HG02610 (cell line): ENCODE data around the gene GABRG3.

Experiments
- ATAC-seq: cut with Tn5 transposase; IDR thresholded peaks from one replicate; pipeline ENCODE4 v1.9.1; 2021; ENCODE audit warnings: mild to moderate bottlenecking, moderate library complexity; ENCODE audit not compliant: unreplicated experiment

The GABRG3 gene

DNA sequence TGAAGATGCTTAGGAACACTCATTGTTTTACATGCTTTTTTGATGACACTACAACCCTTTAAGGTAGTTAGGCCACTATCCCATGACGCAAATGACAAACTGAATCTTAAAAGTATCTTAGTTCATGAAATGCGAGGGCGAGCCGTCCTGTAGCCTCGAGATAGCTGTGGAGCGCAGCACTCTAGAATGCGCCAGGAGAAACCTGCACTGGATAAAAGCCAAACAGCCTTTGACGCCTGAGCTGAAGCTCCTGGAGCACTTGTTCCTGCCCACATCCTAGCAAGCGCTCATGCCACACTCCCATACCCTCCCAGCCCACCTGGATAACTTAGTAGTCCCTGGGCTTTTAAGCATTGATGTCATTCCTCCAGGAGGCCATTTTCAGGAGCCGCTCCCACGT lies 516.9 kb downstream of the GABRG3 start:
- ATAC-seq = no peak

DNA sequence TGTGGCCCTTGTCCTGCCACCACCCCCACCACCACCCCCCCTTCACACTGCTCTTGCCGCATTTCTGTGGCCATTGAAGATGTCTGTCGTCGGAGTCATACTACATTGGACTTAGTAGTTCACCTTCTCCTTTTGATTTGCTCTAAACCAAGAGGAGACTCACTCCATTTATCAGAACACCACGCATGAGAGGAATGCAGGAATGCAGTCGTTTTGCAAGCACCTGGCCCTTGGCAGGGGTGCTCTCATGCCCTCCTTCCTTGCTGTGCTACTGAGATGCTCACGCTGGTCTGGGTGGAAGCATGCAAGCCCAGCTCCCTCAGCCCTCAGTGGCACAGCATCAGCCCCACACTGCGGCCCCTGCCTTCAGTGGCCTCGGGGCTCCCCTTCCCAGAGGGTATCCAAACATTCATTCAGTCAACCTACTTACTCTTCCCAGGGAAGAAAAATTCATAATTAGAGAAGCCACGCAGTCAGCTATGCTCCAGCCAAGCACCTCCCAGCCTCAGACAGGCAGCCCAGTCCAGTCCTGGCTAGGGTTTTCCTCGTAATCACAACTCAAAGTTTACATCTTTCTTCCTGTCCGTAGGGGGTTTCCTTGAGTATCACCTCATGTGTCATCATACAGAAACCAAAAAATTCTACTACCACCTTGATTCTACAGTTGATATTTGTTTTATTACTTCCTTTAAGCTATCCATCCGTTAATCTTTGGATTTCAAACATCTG lies 520.0 kb downstream of the GABRG3 start:
- ATAC-seq = no peak

DNA sequence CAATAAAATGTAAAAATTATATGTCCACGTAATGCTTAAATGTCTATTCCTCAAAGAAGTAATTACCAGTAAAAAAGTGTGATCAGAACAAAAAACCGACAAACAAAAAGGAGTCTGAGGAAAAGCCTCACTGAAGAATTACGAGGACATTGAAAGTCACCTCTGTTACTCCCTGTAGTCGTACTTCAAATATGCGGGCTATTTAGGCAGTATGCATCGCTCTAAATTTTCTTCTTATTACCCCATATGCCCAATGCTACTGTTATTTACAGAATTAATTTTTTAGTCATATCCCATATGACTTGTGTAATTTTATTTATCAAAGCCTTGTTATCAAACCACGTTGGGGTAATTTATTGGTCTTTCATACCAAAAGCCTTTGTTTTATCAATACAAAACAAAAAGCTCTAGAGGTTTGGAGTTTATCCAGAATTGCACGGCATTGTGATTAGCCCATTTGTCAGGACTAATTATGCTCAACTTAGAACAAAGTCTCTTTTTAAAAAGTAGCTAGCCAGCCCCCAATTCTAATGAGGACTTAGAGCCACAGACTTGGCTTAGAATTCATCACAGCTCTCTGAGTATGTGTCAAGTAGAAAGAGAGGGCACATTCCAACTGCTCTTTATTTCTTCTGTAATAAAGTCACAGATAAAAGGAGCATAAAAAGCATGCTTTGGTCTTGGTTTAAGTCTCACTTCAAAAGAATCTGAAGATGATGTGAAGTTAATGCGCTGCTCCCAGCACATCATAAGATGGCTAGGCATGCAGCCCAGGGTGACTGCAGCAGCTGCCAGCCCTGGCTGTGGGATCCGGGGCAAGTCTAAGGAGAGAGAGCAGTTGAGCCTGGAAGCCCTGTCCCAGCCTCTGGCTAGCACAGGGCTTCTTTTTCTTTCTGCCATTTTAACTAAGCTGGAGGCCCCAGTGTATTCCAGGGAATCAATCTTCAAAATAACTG lies 521.0 kb downstream of the GABRG3 start:
- ATAC-seq = no peak

DNA sequence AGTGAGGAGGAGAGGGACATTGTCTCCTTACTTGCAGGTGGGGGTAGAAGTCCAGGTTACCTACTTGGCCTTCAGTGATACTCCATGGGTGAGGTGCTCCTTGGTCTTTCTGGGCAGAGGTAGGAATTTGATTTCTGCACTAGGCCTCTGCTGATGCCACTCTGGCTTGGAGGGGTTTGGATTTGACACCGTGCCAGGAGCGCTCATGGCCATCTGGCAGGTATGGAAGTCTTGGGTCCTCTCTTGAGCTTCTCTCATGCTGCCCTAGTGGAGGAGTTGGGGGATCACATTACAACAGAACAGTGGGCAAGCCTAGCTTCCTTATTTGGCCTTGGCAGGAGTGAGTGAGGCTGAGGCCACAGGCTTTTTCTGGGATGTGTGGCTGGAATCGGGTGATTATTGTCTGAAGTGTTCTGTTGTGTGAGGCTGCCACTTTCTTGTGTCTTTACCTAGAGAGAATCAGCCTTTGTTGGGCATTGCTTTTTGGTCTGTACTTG lies 525.0 kb downstream of the GABRG3 start:
- ATAC-seq = no peak

DNA sequence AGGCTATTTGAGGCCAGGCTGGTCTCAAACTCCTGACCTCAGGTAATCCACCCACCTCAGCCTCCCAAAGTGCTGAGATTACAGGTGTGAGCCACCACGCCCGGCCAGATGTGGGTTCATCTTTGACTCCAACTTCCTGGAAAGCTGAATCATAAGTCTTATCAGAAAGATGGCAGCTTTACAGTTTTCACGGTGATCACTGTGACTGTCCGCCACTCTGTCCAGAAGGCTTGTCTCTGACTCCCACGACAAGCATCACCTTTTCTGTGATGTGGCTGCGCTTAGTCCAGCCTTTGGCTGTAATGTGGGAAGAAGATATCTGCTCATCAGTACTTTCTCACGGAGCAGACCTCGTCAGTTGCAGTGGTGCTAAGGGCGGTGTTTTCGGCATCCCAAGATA lies 527.7 kb downstream of the GABRG3 start:
- ATAC-seq = no peak

DNA sequence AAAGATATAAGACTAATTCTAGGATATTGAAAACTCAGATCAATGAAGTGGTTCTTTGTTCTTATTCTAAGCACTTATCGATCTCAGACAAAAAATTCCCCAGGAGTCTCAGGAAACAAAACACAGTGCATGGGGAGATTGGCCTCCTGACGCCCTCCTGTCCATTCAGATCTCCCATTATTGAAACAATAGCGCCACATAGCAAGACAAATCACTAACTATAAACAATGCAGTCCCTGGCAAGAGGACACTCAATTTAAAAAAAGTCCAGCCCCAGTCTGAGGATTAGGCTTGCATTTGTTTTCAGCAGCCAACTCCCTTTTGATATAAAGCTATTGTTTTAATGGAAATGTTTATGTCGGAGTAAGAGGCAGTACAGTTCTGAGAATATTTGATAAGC lies 528.2 kb downstream of the GABRG3 start:
- ATAC-seq = no peak

DNA sequence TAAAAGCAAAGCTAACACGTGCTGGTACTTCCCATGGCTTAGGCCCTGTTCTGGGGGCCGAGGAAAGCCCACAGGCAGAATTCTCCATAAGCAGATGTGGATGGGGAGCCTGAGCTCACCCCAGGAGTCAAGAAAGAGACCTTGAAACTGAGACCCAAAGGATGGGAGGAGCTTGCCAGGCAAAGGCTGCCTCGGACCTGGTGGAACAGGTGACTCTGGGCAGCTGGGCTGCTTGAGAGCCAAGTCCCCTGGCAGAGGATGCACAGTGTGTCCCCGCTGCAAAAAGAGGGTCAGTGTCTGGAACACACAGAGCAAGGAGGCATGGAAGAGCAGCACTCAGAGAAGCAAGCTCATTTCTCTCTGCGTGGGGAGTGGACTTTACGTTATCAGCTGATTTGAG lies 528.7 kb downstream of the GABRG3 start:
- no peak for ATAC-seq

DNA sequence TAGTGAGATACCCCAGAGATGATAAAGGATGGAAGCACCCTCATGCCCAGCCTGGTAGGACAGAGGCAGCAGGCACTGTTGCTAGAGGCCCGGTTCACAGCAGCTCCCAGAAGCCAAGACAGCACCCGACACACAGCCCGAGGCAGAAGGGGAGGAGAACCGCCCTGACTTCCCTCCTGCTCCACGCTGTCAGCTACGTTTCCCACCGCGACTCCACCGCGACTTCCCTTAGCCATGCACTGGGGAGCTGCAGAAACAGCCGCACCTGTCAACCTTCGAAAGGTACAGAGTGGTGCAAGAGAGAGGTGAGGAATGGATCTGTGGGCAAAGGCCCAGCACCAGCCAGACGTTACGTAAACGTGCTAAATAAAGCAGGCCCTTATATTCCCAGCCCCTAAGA lies 529.2 kb downstream of the GABRG3 start:
- ATAC-seq = no peak

DNA sequence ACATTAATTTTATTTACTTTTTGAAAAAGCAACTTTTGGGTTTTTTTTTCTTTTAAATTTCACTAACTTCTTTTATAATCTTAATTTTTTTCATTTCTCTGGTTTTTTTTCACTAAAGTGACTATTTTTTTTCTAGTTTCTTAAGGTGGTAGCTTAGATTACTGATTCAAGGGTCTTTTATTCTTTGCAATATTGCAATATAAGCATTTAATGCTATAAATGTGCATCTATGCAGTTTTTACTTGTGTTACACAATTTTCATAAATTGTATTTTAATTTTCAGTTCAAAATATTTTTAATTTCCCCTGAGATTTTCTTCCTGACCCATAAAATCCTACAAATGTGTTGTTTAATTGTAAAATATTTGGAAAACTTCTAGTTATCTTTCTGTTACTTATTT lies 535.8 kb downstream of the GABRG3 start:
- no peak for ATAC-seq

DNA sequence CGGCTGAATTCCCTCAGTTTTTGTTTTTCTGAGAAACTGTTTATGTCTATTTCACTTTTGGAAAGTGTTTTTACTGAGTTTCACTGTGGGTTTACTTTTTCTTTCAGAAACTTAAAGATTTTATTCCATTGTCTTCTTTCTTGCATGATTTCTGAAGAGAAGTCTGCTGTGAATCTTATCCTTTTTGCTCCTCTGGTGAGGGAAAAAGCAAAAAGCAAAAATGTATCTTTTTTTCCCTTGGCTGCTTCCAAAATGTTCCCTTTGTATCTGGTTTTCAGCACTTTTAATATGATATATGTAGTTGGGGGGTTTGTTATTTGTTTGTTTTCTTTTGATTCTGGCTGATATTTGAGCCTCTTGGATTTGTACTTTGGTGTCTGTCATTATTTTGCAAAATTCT lies 538.0 kb downstream of the GABRG3 start:
- no peak for ATAC-seq

DNA sequence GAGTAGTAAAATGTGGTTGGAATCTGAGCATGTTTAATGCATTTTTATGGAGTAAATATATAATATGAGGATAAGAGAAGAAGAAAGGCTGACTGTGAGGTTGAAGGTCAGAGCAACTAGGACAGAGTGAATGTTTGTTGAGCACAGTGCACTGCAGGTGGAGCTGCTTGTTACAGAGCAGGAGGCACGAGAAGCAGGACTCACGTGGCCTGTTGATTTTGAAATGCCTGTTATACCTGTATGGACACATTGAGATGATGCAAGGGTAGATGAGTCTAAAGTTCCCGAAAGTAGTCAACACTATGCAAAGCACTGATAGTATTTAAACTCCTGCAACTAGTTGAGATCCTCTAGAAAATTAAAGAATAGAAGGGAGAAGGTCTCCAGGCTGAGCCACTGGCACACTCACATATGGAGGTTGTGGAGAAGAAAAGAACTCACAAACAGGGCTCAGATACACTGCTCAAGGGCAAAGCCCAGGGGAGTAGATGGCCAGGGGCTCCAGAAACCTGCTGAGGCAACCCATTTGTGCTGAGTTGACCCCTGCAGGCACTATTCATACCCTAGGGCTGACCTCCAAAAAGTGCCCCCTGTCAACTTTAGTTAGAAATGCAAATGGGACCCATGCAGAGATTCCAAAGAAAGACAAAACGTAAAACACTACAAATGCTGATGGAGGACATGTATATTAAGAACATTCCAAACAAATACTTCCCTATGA lies 541.5 kb downstream of the GABRG3 start:
- no peak for ATAC-seq

DNA sequence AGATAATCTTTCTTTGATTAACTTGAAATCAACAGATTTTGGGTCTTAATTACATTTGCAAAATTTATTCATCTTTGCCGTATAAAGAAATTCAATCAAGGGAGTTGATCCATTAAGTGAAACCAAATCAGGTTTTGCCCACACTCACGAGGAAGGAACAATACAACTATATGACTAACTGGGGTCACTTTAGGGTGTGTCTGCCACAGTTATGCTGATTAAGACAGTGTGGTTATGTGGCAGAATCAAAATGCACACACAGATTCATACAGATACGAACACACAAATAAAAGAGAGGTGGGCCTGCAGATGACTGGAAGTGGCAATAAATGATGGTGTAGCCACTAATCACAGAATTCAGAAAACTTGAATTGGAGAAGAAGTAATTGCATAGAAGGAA lies 543.5 kb downstream of the GABRG3 start:
- ATAC-seq = no peak

DNA sequence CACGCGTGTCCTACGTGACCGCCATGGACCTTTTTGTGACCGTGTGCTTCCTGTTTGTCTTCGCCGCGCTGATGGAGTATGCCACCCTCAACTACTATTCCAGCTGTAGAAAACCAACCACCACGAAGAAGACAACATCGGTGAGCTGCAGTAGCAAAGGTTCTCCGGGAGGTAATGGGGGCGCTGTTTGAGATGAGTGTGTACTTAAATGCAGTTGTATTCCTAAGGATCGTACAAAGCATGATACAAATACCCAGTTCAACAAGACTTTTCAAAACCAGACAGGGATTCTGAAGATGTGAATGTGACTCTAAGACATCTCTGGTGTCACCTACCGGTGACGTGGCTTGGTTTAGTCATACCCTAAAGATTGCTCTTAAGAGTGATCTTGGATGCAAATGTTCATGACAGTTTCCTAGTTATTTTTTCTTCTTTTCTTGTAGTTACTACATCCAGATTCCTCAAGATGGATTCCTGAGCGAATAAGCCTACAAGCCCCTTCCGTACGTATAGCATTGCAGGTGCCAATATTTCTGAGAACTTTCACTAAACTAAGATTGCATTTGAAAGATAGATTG lies 556.6 kb downstream of the GABRG3 start:
- no peak for ATAC-seq

DNA sequence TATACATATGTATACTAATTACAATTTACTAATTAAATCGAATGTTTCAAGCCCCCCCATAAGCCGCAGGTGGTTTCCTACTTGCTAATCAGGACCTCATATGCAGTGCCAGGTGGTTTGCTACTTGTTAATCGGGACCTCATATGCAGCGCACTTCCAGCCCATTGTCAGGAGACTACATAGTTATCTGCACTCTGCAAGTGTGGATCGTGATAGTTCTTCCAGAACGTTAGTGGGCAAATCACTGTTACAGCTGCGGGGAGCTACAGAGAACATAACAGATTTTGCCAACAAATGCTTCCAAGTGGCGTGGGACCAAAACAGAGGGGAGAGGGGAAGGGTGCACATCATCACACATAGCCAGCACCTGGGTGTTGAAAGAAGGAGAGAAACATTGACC lies 558.4 kb downstream of the GABRG3 start:
- no peak for ATAC-seq

DNA sequence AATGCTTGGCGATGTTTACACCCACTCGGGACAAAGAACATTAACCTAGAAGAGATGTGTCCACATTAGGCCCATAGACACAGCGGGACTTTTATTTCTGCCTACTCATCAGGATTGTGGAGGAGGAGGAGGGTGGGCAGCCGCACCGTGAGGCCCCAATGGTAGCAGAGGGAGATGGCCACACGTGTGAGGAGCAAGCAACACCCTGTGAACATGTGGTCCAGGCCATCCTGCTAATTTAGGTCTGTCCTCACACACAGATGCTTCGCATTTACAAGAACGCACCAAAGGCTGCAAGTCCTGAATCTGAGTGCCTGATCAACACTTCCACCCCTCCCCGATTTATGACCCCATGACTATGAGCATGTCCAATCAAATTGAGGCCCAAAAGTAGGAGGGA lies 560.0 kb downstream of the GABRG3 start:
- no peak for ATAC-seq

DNA sequence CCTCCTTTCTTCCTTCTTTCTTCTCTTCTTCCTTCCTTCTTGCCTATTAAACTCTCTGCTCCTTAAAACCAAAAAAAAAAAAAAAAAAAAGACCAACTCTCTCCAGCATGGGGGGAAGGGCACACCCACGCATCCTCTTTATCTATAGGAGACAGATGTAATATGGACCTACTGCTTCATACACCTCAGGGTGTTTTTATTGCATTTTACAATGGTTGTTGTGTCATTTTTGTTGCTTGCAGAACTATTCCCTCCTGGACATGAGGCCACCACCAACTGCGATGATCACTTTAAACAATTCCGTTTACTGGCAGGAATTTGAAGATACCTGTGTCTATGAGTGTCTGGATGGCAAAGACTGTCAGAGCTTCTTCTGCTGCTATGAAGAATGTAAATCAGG lies 561.4 kb downstream of the GABRG3 start:
- no peak for ATAC-seq

DNA sequence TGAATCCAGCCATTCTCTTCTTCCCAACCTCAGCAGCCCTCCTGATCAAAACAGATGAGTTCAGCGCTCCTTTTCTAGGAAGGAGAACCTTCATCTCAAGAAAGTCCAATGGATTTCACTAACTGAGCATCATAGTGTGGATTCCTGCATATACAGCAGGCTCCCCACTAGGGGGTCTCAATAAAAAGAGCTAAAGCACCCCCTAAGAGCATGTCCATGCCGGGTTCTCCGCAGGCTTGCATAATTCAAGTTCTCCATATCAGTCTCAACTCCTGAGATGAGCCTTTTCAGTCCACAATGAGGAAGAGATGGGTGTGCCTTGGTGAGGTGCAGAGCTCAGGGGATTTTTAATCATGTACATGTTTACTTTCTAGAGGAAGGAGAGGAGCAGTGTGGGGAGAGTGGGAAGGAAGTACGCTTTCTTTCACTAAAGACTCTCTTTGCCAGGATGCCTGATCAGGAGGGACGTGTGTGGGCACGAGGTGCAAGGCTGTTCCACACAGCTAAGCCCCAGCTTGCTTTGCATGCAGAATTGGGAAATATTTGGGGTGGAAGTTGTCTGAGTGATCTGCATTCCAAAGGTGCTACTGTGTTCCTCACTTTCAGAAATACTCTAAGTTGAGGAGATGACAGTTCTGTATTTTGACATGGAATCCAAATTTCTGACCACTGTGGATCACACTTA lies 564.6 kb downstream of the GABRG3 start:
- no peak for ATAC-seq

DNA sequence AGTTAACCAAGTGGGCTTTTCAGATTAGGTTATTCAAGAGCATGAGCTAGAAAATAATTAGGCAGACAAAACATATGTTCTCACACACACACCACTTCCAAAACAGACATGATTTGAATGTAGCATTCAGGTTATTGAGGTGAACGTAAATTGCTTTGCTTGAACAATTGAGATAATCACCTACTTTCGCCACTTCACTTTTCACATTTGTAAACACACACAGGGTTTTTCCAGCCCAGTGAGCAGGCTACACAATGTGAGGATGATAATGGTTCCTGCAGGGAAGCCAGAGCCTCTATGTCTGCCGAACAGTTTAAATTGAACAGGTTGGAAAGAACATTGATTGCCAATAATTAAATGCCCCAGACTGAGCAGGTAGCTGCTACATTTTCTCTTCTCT lies 567.3 kb downstream of the GABRG3 start:
- no peak for ATAC-seq

DNA sequence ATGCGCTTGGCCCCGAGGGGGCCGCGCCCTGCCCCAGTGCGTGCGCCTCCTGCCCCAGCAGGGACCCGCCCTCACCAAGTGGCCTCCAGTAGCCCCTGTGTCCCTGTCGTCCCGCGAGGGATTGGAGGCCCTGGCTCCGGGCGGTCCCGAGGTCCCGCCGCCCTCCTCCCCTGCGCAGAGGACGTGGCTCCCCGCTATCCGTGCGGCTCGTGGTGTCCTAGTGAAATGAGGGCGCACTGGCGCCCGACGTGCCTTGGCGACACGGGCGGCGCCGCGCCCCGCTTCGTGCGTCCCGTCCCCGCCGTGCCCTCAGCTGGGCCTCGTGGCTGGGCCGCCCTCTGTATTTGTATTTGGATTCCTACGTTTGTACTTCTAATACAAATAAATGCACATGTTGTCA lies 570.6 kb downstream of the GABRG3 start:
- no peak for ATAC-seq

DNA sequence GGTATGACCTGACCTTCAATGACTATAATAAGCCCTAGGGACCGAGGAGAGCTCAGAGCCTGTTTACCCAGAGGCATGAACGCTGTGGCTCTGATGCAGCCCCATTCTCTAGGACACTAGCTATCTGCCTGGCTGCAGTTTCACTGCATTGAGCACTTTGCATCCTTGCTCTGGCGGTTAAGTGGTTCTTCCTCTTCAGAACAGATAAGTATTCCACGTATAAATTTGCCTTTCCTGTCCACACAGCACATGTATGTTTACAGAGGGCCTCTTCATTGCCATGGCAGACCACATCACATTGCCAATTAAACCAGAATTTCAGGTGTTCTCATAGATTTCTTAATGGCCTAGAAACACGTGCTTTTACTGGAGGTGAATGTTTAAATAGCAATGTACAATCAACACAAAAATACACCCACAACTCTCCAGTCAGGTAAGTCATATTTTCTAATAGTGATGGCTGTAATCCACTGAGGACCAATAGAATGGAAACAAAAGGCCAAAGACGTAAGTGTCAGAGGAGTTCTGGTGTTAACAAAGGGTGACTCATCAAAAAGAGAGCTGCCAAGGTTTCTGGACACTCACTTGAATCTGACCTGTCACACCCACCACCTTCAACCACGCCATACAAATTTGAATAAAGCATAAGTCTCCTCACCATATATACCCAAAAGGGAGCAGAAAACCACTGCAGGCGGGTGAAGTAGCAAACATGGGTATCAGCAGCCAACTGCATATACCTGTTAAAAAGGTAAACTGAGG lies 574.7 kb downstream of the GABRG3 start:
- ATAC-seq = no peak
